T-helper 2 cell (primary cell): ENCODE data around the gene LRRC4C.

ENCODE experiments used
- DNase-seq, 5 experiments: peaks; one replicate each; pipeline versions ENCODE4 v3.0.0 to v3.0.0-alpha.2; 2012 to 2022

LRRC4C gene

DNA sequence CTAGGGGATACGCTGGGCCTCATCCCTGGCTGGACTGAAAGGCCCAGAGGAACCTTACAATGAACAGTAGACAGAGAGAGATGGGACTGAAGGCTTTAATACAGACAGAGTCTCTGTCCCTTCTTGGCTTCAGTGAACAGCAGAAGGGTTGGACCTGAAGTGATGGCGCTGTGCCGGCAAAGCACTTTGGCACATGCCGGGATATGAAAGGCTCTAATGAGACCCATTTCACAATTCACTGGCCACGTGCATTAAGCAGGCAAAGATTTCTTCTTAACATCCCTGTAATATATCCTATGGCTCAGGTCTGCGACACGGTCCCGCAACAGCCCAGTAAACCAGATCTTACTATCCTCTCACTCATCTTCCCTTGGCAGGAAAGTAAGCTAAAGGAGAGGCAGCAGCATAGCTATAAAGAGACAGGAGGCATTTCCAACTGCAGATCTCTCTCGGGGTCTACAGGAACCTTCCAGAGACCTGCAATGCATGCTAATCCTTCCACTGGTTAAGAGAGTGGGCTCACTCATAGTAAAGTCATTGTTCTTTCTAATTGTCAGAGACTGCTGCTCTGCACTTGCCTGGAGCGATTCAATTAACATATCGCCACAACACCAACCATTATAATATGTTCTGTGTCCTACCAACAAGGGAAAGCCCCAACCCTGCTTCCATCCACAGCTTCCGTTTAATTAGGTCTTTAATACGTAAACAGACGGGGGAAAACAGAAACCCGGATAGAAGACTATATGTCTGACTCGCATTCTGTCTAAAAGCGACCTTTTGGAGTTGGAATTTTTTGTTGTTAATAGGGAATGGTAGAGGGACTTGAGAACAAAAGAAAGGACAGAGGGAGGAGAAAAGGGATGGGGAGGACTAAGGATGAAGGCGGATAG, 1179.0 kb downstream of the LRRC4C start:
- no peak for DNase-seq

- no peak for DNase-seq
Observed at GRCh38 chr11:40276960-40277359, 1182.5 kb downstream of the LRRC4C start.

DNA sequence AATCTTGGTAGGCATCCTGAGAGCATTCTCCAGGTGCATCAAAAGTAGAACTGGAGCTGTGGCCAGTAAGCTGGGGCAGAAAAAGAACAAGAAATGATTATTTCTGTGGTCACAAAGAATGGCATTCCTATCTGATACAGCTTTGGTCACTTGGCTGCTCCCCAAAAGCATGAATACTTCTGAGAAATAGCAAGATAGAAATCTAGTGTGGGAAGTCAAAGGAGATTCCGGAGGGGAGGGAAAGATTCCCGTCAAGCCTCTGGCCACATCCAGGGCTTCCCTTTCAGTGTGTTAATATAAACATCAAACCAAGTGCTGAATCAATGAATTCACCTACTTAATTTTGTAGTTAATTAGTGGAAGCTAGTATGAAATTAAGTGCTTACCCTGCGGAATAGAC, 1185.4 kb downstream of the LRRC4C start:
- DNase-seq: no peak

GRCh38 chr11:40273192-40273732, 1186.2 kb downstream of the LRRC4C start:
- DNase-seq: no peak

GRCh38 chr11:40271361-40271760, 1188.1 kb downstream of the LRRC4C start:
- DNase-seq: no peak

GRCh38 chr11:40269865-40270264, 1189.6 kb downstream of the LRRC4C start:
- no peak for DNase-seq

- DNase-seq: no peak
Observed at GRCh38 chr11:40268551-40268950, 1190.9 kb downstream of the LRRC4C start.

- DNase-seq: no peak
Observed at GRCh38 chr11:40255457-40255856, 1204.0 kb downstream of the LRRC4C start.

DNA sequence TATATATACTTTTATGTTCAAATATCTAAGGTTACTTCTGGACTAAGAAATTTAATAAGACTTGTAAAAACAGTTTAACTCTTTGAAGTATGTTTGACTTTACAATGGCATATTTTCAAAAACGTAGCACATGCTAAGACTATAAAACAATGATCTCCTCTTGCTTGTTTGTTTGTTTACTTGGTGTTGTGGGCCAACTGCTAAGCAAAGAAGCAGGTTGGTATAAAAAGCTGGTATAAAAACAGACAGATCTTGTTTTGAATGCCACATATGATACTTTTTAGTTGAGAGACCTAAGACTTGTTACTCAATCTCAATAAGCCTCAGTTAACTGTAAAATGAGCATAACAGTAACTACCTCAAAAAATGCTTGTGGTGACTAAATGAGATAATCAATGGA, 1206.3 kb downstream of the LRRC4C start:
- DNase-seq: no peak

GRCh38 chr11:40252236-40252635, 1207.2 kb downstream of the LRRC4C start:
- DNase-seq: no peak

GRCh38 chr11:40246983-40247382, 1212.5 kb downstream of the LRRC4C start:
- no peak for DNase-seq

- no peak for DNase-seq
Observed at GRCh38 chr11:40241524-40242051, 1217.9 kb downstream of the LRRC4C start.

DNA sequence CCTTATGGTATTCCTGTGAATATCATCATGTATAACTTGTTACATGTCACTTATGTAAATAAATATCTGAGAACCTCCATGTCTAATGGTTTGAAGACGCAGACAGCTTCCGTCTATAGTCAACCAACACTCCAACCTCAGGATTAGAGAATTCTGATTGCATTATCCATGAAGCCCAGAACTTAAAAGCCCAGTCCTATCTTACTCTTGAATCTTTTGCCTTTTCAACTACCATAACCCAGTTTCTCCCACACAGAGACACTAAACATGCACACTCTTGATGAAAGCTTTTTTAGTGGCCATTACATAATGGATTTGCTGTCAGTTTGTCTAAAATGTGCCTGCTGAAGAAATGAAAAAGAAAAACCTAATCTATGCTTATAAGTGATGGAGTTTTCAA, 1219.2 kb downstream of the LRRC4C start:
- DNase-seq: no peak

DNA sequence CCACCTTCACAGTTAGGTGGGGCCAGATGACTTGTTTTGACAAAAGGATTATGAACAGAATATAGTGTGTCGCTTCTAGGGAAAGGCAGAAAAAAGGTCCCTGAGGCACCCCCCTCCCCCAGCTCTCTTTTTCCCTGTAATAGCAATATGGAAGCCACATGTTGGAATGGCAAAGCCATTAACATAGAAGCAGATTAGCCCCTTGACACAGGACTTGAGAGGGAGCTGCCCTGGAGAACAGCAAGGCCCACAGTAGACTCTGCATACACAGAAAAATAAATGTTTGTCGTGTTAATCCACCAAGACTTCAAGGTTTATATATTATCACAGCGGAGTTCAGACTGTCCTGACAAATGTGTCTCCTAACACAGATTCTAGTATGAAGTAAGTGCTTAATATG, 1222.9 kb downstream of the LRRC4C start:
- DNase-seq: no peak

- DNase-seq: no peak
Observed at GRCh38 chr11:40235841-40236240, 1223.6 kb downstream of the LRRC4C start.

GRCh38 chr11:40230821-40231220, 1228.6 kb downstream of the LRRC4C start:
- no peak for DNase-seq

DNA sequence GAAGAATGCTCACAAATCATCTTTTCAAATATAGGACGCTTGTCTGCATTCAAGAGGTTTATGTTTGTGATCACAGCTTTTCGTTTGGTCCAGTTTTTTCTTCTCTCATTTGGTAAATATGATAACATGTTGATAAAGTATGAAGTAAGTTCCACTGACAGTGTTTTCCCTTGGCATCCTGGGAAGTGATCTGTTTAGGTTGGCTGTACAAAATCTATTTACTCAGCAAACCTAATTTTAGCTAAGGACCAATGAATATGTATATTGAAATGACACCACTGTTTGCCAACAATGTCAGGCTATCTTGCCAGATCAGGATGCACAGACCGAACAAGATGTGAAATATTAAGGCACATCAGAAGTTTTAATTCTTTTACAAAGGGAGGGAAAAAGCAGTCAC, 1230.8 kb downstream of the LRRC4C start:
- no peak for DNase-seq

DNA sequence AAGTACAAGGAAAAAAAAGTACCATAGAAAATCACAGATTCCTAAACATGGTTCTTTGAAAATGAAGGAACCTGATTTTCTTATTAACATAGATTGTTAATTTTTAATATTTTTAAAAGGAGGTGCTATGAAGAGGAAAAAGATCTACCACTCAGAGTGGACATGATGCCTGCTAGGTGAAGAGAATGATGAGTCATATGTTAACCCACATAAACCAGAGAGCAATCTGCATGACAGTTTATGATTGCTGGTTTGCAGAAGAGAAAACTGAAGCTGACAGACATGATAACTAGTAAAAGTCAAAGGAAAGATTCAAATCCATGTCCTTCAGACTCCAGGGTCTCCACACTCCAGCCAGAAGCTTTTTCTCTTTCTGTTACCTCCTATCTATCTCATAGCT, 1231.7 kb downstream of the LRRC4C start:
- DNase-seq: no peak

DNA sequence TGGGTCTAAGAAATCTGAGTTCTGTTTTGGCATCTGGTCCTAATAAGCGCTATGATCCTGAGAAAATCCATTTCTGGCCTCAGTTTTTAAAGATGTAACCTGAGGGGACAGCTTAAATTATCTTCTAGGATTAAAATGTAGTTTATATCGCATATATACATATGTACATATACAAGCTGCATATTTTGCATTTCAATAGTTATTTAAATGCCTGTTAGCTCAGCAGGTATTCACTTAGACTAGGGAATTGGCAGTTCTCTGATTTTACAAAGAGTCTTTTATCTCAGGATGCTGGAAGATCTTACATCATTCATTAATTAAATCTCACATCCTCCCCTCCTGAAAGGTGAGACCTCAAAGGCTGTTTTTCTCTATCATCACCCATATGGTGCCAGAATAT, 1232.8 kb downstream of the LRRC4C start:
- no peak for DNase-seq

DNA sequence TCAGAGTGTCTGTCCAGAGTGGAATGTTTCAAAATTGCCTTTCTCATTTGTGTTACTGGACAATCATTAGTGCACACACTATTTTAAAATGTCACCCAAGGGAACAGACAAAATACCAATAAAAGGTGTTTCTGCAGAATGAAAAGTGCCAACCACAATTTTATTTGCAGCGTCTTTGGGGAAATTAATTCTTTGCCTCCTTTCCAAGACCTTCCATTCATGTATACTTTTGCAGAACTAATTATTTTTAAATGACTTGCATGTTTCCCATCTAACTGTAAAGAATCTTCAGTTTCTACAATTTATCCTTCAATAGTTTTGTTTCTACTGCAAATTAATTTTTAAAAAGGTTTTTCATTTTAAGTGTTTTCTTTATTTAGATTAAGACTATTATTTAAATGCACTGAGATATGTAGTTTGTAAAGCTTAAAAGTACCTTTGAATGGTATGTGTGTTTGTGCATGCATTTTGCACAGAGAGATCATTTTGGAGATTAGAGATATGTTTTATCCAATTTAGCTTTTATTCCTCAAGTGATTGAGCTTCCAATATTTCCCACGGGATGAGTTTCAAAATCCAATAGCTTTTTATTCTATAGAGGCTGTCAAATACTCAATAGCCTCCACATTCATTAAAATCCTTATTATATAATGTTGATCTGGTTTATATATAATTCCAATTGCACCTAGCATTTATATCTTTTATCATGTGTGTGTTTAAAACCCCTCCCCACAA, 1235.7 kb downstream of the LRRC4C start:
- DNase-seq: no peak

DNA sequence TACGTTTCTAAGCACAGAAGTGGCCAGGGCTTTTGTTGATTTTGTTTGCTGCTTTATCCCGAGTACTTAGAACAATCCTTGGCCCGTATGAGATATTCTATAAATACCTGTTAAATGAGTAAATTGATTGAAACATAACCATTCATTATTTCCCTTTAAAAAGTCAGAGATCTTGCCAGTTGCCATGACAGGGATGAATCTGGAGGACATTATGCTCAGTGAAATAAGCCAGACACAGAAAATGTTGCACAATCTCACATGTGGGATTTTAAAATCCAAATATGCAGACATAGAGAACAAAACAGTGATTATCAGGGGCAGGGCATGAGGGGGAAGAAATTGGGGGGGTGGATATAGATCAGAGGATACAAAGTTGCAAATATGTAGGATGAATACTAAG, 1240.1 kb downstream of the LRRC4C start:
- no peak for DNase-seq

DNA sequence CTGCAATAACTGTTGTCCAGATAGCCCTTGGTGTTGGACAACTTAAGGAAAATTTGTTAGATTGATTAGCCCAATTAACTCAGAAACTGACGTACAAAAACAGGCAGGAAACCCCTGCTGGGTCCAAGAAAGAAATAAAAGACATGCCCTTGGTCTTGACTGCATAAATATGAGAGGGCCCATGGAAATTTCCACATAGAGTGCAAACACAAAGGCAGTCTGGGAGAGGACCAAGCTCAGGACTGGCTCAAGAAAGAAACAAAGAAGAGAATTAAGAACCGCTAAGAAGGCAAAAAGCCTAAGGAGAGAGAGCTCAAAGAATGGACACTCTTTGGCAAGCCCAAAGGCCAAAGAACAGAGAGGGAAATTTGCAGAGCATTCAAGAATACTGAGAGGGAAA, 1243.9 kb downstream of the LRRC4C start:
- no peak for DNase-seq

DNA sequence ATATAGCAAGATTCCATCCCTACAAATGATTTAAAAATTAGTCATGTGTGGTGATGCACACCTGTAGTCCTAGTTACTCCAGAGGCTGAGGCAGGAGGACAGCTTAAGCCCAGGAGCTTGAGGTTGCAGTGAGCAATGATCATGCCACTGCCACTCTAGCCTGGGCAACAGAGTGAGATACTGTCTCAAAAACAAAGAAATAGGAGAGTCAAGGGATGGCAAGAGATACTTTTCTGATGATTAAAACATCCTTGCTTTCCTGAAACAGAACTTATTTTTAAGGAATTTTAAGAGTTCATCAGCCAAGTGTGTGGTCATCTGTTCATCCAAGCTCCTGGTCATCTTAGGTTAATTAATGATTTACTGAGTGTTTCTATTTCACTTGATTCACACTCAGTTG, 1252.0 kb downstream of the LRRC4C start:
- no peak for DNase-seq

DNA sequence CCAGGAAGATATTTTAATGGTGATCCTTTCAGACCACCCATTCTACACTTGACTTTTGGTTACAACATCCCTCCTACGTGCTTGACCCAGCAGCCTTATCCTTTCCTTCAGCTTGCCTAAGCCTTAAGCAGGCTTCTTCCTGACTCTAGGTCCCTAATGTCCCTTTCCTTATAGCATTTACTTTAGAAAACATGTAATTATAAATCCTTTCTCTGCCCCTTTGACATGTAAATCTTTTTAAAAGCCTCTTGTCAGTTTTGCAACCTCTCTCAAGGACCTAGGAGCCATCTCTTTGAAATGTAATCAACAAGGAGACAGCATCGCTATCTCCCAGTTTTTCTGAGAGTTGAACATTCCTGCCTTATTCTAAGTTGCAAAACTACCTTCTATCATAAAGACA, 1255.2 kb downstream of the LRRC4C start:
- DNase-seq: no peak
